WTC11 (cell line): ENCODE results near the gene TMEM130. TPM values are rescaled to one million over a fixed set of nuclear protein-coding genes. Genes with fewer than 3 reads are reported as not detected.

Experiments used
- ATAC-seq: fragments of 200-7000 bp; cut with Tn5 transposase; 2 replicates; pipeline ENCODE4 v1.10.0; 2021; ENCODE audit warnings: mild to moderate bottlenecking, moderate library complexity
- CTCF ChIA-PET: fragments of 300-600 bp; sonication (Branson Sonifier 250); formaldehyde crosslinking; loops from one replicate; lab custom pipeline; 2021; ENCODE audit warnings: antibody characterized with exemption; lab: Charles Lee
- POLR2A ChIA-PET: fragments of 350-600 bp; sonication (Branson Sonifier 250); formaldehyde crosslinking; loops from one replicate; lab custom pipeline; 2021; ENCODE audit warnings: antibody characterized with exemption; lab: Charles Lee
- DNase-seq: peaks from one replicate; pipeline ENCODE4 v3.0.0; 2021; ENCODE audit warnings: low spot score
- H3K27ac Mint-ChIP-seq: 2 replicates; pipeline ENCODE4 v1.8.0; 2021; ENCODE audit warnings: mixed read lengths
- H3K27me3 Mint-ChIP-seq: 2 replicates; pipeline ENCODE4 v1.8.0; 2021; ENCODE audit warnings: low read depth, mild to moderate bottlenecking, moderate library complexity, mixed read lengths
- H3K36me3 Mint-ChIP-seq: 2 replicates; pipeline ENCODE4 v1.8.0; 2021; ENCODE audit warnings: mixed read lengths
- H3K4me1 Mint-ChIP-seq: 2 replicates; pipeline ENCODE4 v1.8.0; 2022; ENCODE audit warnings: mixed read lengths
- H3K4me3 Mint-ChIP-seq: 2 replicates; pipeline ENCODE4 v1.8.0; 2021; ENCODE audit warnings: mild to moderate bottlenecking, moderate library complexity, mixed read lengths
- H3K9me3 Mint-ChIP-seq: 2 replicates; pipeline ENCODE4 v1.8.0; 2021; ENCODE audit warnings: mixed read lengths
- AFF4 ChIP-seq: sonication (generic); formaldehyde crosslinking; IDR thresholded peaks from 2 replicates; pipeline ENCODE4 v1.8.1; 2023; ENCODE audit warnings: mild to moderate bottlenecking, missing genetic modification reagents, borderline replicate concordance
- ATF2 ChIP-seq: sonication (generic); formaldehyde crosslinking; IDR thresholded peaks from 2 replicates; pipeline ENCODE4 v1.8.1; 2022; ENCODE audit warnings: low read depth, missing genetic modification reagents, borderline replicate concordance
- CBFB ChIP-seq: sonication (generic); formaldehyde crosslinking; IDR thresholded peaks from 2 replicates; pipeline ENCODE4 v1.8.1; 2022; ENCODE audit warnings: mild to moderate bottlenecking, low read depth, missing genetic modification reagents
- CDX4 ChIP-seq: fragments of 250-450 bp; sonication (Bioruptor Pico); IDR thresholded peaks from 2 replicates; pipeline ENCODE4 v1.9.0; 2021; ENCODE audit warnings: moderate library complexity, mild to moderate bottlenecking, inconsistent platforms, borderline replicate concordance
- E2F1 ChIP-seq: sonication (generic); formaldehyde crosslinking; IDR thresholded peaks from 2 replicates; pipeline ENCODE4 v1.8.0; 2022; ENCODE audit warnings: mild to moderate bottlenecking, missing genetic modification reagents
- FOXJ3 ChIP-seq: sonication (generic); formaldehyde crosslinking; IDR thresholded peaks from 2 replicates; pipeline ENCODE4 v1.9.0; 2021; ENCODE audit warnings: missing genetic modification reagents, mild to moderate bottlenecking, borderline replicate concordance
- HMGXB4 ChIP-seq: sonication (generic); formaldehyde crosslinking; IDR thresholded peaks from 2 replicates; pipeline ENCODE4 v1.8.1; 2023; ENCODE audit warnings: mild to moderate bottlenecking, moderate library complexity, missing genetic modification reagents
- KAT7 ChIP-seq: sonication (generic); formaldehyde crosslinking; IDR thresholded peaks from 2 replicates; pipeline ENCODE4 v1.8.1; 2023; ENCODE audit warnings: missing genetic modification reagents, mild to moderate bottlenecking, borderline replicate concordance
- NFYB ChIP-seq: sonication (generic); formaldehyde crosslinking; conservative IDR thresholded peaks from 2 replicates; pipeline ENCODE4 v1.8.0; 2022; ENCODE audit warnings: low read depth, missing genetic modification reagents
- NR1H2 ChIP-seq: sonication (generic); formaldehyde crosslinking; IDR thresholded peaks from 2 replicates; pipeline ENCODE4 v1.9.0; 2021; ENCODE audit warnings: mild to moderate bottlenecking, moderate library complexity, missing genetic modification reagents
- RELA ChIP-seq: sonication (generic); formaldehyde crosslinking; IDR thresholded peaks from 2 replicates; pipeline ENCODE4 v1.8.1; 2022; ENCODE audit warnings: missing genetic modification reagents, mild to moderate bottlenecking, borderline replicate concordance
- SMAD4 ChIP-seq: sonication (generic); formaldehyde crosslinking; IDR thresholded peaks from 2 replicates; pipeline ENCODE4 v1.8.0; 2022; ENCODE audit warnings: mild to moderate bottlenecking, missing genetic modification reagents
- USF1 ChIP-seq: sonication (generic); formaldehyde crosslinking; IDR thresholded peaks from 2 replicates; pipeline ENCODE4 v1.8.0; 2022; ENCODE audit warnings: mild to moderate bottlenecking, missing genetic modification reagents
- ZMAT4 ChIP-seq: fragments of 250-450 bp; sonication (Bioruptor Pico); IDR thresholded peaks from 2 replicates; pipeline ENCODE4 v1.9.0; 2021; ENCODE audit warnings: mild to moderate bottlenecking
- ZNF396 ChIP-seq: fragments of 250-450 bp; sonication (Bioruptor Pico); IDR thresholded peaks from 2 replicates; pipeline ENCODE4 v1.8.0; 2021; ENCODE audit warnings: mild to moderate bottlenecking, moderate library complexity, borderline replicate concordance
- ZNF416 ChIP-seq: fragments of 250-450 bp; sonication (Bioruptor Pico); IDR thresholded peaks from 2 replicates; pipeline ENCODE4 v1.9.0; 2021; ENCODE audit warnings: mild to moderate bottlenecking, inconsistent platforms
- total RNA-seq: library from RNA; stranded (reverse); gene quantifications from 3 replicates; pipeline ENCODE4 v1.2.3, GENCODE V29; 2021

Gene TMEM130
- total RNA-seq, 1 experiment from 2014 or later: 3.2 TPM

- TF ChIP-seq AFF4 (CRISPR knock-in tag): no peak
These were observed 67.6 kb downstream of the TMEM130 start (continued) for GRCh38 chr7:98802088-98802780.

- H3K4me1 Mint-ChIP-seq: no peaks in the 10 kb centered on the region
- TF ChIP-seq HMGXB4: no peak
- no peak for TF ChIP-seq NR1H2 (CRISPR knock-in tag)
- no peak for TF ChIP-seq ZNF416 (CRISPR knock-in tag)
- no peak for TF ChIP-seq ZMAT4
- TF ChIP-seq FOXJ3: no peak
- TF ChIP-seq SMAD4: no peak
- TF ChIP-seq RELA (CRISPR knock-in tag): no peak
- TF ChIP-seq CBFB (CRISPR knock-in tag): no peak
- no peak for TF ChIP-seq CDX4 (CRISPR knock-in tag)
- TF ChIP-seq KAT7 (CRISPR knock-in tag): no peak
- no peak for TF ChIP-seq ATF2 (CRISPR knock-in tag)
- TF ChIP-seq USF1 (CRISPR knock-in tag): no peak
- no peak for TF ChIP-seq E2F1 (CRISPR knock-in tag)
- TF ChIP-seq AFF4 (CRISPR knock-in tag): no peak
- no peak for TF ChIP-seq ZNF396 (CRISPR knock-in tag)
- no peak for TF ChIP-seq NFYB
- ChIA-PET POLR2A (no interaction called here), CTCF (interaction anchor here (2.1 kb wide), 1 partner anchor 55 kb away, joined by 5 read pairs; no protein-coding TSS in a partner anchor)
- peaks cover 18% of the 10 kb centered on the region for H3K9me3 Mint-ChIP-seq
- no peak overlapping the region for H3K27ac Mint-ChIP-seq
- peaks cover 6% of the 10 kb centered on the region for H3K36me3 Mint-ChIP-seq
- no peak overlapping the region for H3K4me3 Mint-ChIP-seq
- H3K27me3 Mint-ChIP-seq: no peaks in the 10 kb centered on the region
- DNase-seq (no peak), ATAC-seq (no peak)
These were observed 68.8 kb downstream of the TMEM130 start for GRCh38 chr7:98800996-98801395.
